Omental fat pad (tissue), 4 donors: Measurements from ENCODE around the gene CCDC14. TPM values are rescaled to one million over a fixed set of nuclear protein-coding genes. Genes with fewer than 3 reads are reported as not detected.
"Not testable (repeated sequence)": the region's sequence is repeated elsewhere in the genome, so short reads cannot be mapped to it uniquely, and the experiment has no call there.

ENCODE experiments used
- ATAC-seq: fragments of 150-250 bp; one replicate; pipeline ENCODE4 v1.9.1; 2016; ENCODE audit warnings: mild to moderate bottlenecking, moderate library complexity; ENCODE audit not compliant: low FRiP score
- DNase-seq: peaks from one replicate; pipeline ENCODE4 v3.0.0-alpha.2; 2019; ENCODE audit warnings: low spot score
- CTCF ChIP-seq, 3 donors: fragments of 450-650 bp; IDR thresholded peaks; one replicate each; pipeline ENCODE4 v1.5.1; 2016 to 2017; ENCODE audit warnings: antibody characterized with exemption in 3 of 3, mild to moderate bottlenecking in 3 of 3, moderate library complexity in 2 of 3
- total RNA-seq, 4 donors: library from RNA; depleted of rRNA; stranded (reverse); fragments of >200 nt; gene quantifications; one replicate each; pipeline ENCODE4 v1.1.0, GENCODE V29; 2016

The CCDC14 gene
- total RNA-seq, 4 donors from 2014 or later, result 16.3 to 35.6 (median 29.1) TPM

GRCh38 chr3:123986427-123986826 is 25.4 kb upstream of the CCDC14 start:
- ATAC-seq (no peak), DNase-seq (no peak)
- TF ChIP-seq CTCF (IDR thresholded peaks at IDR 0.05), result no peak

GRCh38 chr3:123984957-123985356 is 23.9 kb upstream of the CCDC14 start:
- ATAC-seq (no peak), DNase-seq (no peak)
- no peak for TF ChIP-seq CTCF (IDR thresholded peaks at IDR 0.05)

GRCh38 chr3:123984350-123984749 is 23.3 kb upstream of the CCDC14 start:
- DNase-seq (no peak), ATAC-seq (no peak)
- no peak for TF ChIP-seq CTCF (IDR thresholded peaks at IDR 0.05)

GRCh38 chr3:123981317-123981716 is 20.3 kb upstream of the CCDC14 start:
- not testable (repeated sequence) for ATAC-seq, DNase-seq

GRCh38 chr3:123980539-123980938 is 19.5 kb upstream of the CCDC14 start:
- ATAC-seq, result no peak
- no peak for DNase-seq
- TF ChIP-seq CTCF (IDR thresholded peaks at IDR 0.05), result no peak

- ATAC-seq, result peak; percentile 80
- DNase-seq, result not testable (repeated sequence)
These were observed 18.8 kb upstream of the CCDC14 start for GRCh38 chr3:123979525-123980501.

- not testable (repeated sequence) for ATAC-seq
These were observed 15.9 kb upstream of the CCDC14 start for GRCh38 chr3:123976904-123977303.

GRCh38 chr3:123976181-123976898 is 15.3 kb upstream of the CCDC14 start:
- DNase-seq, result not testable (repeated sequence)
- ATAC-seq, result peak; percentile 38

More at GRCh38 chr3:123976904-123977303, 15.9 kb upstream of the CCDC14 start:
- DNase-seq, result not testable (repeated sequence)

GRCh38 chr3:123975030-123975429 is 14.0 kb upstream of the CCDC14 start:
- not testable (repeated sequence) for ATAC-seq, DNase-seq
